Retinal pigment epithelial cell (primary cell): ENCODE data around the gene KCNAB1.

ENCODE experiments used
- DNase-seq: peaks from one replicate; pipeline ENCODE4 v3.0.0-alpha.2; 2010; ENCODE audit warnings: low read depth
- H3K4me3 ChIP-seq: 2 replicates; pipeline ENCODE4 v1.5.1; 2011; ENCODE audit warnings: mild to moderate bottlenecking, low read length, control low read depth, moderate library complexity
- TF ChIP-seq, protein P1 (sequence below): conservative IDR thresholded peaks from 2 replicates; pipeline ENCODE4 v1.5.1; 2011; ENCODE audit warnings: low read depth, low read length, control low read depth, inconsistent platforms

The KCNAB1 gene

GRCh38 chr3:156530980-156531379, 410.6 kb downstream of the KCNAB1 start:
- TF ChIP-seq, protein P1, sequence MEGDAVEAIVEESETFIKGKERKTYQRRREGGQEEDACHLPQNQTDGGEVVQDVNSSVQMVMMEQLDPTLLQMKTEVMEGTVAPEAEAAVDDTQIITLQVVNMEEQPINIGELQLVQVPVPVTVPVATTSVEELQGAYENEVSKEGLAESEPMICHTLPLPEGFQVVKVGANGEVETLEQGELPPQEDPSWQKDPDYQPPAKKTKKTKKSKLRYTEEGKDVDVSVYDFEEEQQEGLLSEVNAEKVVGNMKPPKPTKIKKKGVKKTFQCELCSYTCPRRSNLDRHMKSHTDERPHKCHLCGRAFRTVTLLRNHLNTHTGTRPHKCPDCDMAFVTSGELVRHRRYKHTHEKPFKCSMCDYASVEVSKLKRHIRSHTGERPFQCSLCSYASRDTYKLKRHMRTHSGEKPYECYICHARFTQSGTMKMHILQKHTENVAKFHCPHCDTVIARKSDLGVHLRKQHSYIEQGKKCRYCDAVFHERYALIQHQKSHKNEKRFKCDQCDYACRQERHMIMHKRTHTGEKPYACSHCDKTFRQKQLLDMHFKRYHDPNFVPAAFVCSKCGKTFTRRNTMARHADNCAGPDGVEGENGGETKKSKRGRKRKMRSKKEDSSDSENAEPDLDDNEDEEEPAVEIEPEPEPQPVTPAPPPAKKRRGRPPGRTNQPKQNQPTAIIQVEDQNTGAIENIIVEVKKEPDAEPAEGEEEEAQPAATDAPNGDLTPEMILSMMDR = no peak
- no peak overlapping the region for H3K4me3 ChIP-seq
- DNase-seq = no peak

DNA sequence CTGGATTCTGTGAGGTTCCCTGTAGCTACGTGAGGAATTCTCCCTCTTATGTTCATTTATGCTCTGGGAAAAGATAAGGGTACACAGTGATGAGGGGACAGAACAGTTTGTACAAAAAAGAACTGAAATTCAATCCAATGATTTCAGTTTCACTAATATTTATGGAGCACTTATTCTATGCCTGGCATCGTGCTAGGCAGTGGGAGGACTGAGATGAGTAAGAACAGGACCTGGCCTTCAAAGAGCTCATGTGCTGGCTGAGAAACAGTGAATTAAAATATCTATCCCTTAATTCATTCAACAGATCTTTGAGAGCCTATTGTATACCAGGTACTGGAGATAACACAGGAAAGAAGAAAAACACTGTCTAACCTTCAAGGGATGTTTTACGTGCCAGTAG, 412.4 kb downstream of the KCNAB1 start:
- no peak overlapping the region for H3K4me3 ChIP-seq
- DNase-seq = no peak
- TF ChIP-seq, protein P1 = no peak

GRCh38 chr3:156533205-156533604, 412.8 kb downstream of the KCNAB1 start:
- no peak for DNase-seq
- TF ChIP-seq, protein P1 = no peak
- H3K4me3 ChIP-seq = no peak overlapping the region

DNA sequence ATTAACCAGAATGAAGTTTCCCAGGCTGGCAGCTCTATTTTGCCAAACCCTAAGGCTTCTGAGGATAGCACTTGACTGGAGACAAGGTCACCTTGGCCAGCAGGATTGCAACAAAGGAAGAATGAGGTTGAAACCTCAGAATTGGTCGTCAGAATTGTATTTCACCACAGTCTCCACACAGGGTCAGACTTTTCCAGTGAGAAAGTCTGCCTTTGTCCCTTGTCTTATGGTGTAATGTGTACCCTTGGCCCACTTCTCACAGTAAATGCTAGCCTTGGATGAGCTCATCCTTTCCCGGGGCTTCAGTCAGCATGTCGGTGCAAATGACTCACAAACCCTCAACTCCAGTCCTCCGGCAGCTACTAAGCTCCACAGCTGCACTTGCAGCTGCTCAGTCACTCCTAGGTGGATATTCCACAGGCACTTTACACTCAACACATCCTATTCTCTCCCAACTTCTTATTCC, 414.8 kb downstream of the KCNAB1 start:
- TF ChIP-seq, protein P1 = peak; percentile 48
- peak; percentile 91 for DNase-seq
- H3K4me3 ChIP-seq = no peak overlapping the region

DNA sequence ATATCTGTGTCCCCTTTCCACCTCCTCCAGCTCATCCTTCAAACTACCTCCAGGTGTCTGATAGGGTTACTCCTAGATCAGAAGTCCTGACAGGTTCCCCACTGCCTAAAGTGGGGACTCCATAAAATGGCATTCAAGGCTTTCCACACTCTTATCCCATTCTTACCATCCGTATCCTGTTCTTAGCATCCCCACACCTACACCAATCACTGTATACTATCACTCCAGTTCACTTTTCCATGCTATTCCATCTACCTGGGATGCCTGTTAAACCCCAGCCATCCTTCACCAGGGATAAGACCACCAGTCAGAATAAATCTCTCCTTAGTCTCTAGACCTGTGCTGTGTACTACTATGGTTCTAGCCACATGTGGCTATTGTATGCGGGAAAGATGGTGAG, 415.4 kb downstream of the KCNAB1 start:
- DNase-seq = no peak
- H3K4me3 ChIP-seq = no peak overlapping the region
- TF ChIP-seq, protein P1 = no peak

DNA sequence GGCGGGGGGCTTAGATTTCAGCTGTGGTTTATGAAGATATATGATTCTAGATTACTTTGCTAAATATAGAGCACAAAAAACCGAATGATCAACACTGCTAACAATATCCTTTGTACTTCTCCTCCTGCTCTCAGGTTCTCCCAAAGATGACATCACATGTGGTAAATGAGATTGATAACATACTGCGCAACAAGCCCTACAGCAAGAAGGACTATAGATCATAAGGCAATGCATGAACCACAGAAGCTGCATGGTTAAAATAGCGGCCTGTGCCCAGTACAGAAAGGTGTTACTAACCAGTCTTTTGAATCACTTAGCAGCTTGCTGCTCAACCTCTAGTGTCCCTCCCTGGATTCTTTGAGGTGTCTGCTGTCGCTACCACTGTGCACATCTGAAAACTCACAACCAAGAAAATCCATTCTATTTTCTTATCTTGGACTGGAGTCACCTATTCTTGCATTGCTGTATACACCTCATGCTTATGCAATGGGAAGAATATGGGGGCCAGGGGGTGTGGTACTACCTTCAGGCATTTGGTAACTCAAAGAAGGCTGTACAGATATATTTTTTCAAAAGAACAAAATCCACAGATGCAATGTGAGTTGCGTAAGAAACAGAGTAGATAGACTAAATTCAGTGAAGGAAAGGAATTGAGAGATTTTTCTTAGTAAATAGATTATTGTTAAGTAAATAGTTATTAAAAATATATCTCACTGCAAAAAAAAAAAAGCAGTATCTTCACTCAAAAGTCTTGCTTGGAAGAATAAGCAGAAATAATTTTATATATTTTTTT, 416.3 kb downstream of the KCNAB1 start:
- no peak overlapping the region for H3K4me3 ChIP-seq
- TF ChIP-seq, protein P1 = no peak
- no peak for DNase-seq

- no peak for DNase-seq
- TF ChIP-seq, protein P1 = no peak
- no peak overlapping the region for H3K4me3 ChIP-seq
Measured at GRCh38 chr3:156539051-156539450, 418.7 kb downstream of the KCNAB1 start.
